Kidney tubule cell (primary cell): ENCODE results near the gene FNDC3B.

Experiments
- DNase-seq: peaks from one replicate; pipeline ENCODE4 v3.0.0-alpha.2; 2018; ENCODE audit warnings: low spot score

The FNDC3B gene

GRCh38 chr3:172096881-172097420, 57.6 kb downstream of the FNDC3B start:
- DNase-seq, result peak; percentile 20

- DNase-seq, result no peak
Observed at GRCh38 chr3:172097585-172097984, 58.2 kb downstream of the FNDC3B start.

- DNase-seq, result no peak
Observed at GRCh38 chr3:172098698-172099494, 59.5 kb downstream of the FNDC3B start.

GRCh38 chr3:172099495-172099808, 60.1 kb downstream of the FNDC3B start:
- no peak for DNase-seq

GRCh38 chr3:172100482-172100881, 61.1 kb downstream of the FNDC3B start:
- no peak for DNase-seq

- DNase-seq, result no peak
Observed at GRCh38 chr3:172101107-172101506, 61.7 kb downstream of the FNDC3B start.

- peak; percentile 33 for DNase-seq
Observed at GRCh38 chr3:172102123-172102882, 62.9 kb downstream of the FNDC3B start.

GRCh38 chr3:172102883-172103310, 63.5 kb downstream of the FNDC3B start:
- peak; percentile 43 for DNase-seq

GRCh38 chr3:172103724-172104123, 64.3 kb downstream of the FNDC3B start:
- peak; percentile 88 for DNase-seq

- DNase-seq, result peak; percentile 62
Observed at GRCh38 chr3:172104471-172105072, 65.2 kb downstream of the FNDC3B start.

- no peak for DNase-seq
Observed at GRCh38 chr3:172106037-172106954, 66.9 kb downstream of the FNDC3B start.

- DNase-seq, result peak; percentile 40
Observed at GRCh38 chr3:172106989-172107388, 67.6 kb downstream of the FNDC3B start.

- DNase-seq, result no peak
Observed at GRCh38 chr3:172107403-172107802, 68.0 kb downstream of the FNDC3B start.

GRCh38 chr3:172110127-172110779, 70.9 kb downstream of the FNDC3B start:
- no peak for DNase-seq

- DNase-seq, result no peak
Observed at GRCh38 chr3:172111163-172111562, 71.8 kb downstream of the FNDC3B start.

GRCh38 chr3:172112078-172112733, 72.8 kb downstream of the FNDC3B start:
- no peak for DNase-seq

GRCh38 chr3:172112734-172113120, 73.3 kb downstream of the FNDC3B start:
- peak; percentile 45 for DNase-seq

- DNase-seq, result no peak
Observed at GRCh38 chr3:172113710-172114109, 74.3 kb downstream of the FNDC3B start.

- DNase-seq, result no peak
Observed at GRCh38 chr3:172115059-172115458, 75.7 kb downstream of the FNDC3B start.

- DNase-seq, result no peak
Observed at GRCh38 chr3:172115787-172116186, 76.4 kb downstream of the FNDC3B start.

- no peak for DNase-seq
Observed at GRCh38 chr3:172118019-172118418, 78.6 kb downstream of the FNDC3B start.
